Measurements from ENCODE around the gene PRAME.

The PRAME gene

GRCh38 chr22:22579869-22580604, 21.0 kb upstream of the PRAME start:
- no peak for DNase-seq (ENCODE audit: low spot score)

GRCh38 chr22:22578702-22579424, 19.8 kb upstream of the PRAME start:
- DNase-seq (ENCODE audit: low spot score) = no peak

GRCh38 chr22:22576989-22577427, 17.9 kb upstream of the PRAME start:
- DNase-seq (ENCODE audit: low spot score) = no peak

- DNase-seq (ENCODE audit: low spot score) = no peak
Observed at GRCh38 chr22:22576244-22576988, 17.4 kb upstream of the PRAME start.

GRCh38 chr22:22574361-22574760, 15.3 kb upstream of the PRAME start:
- DNase-seq (ENCODE audit: low spot score) = no peak

- no peak for DNase-seq (ENCODE audit: low spot score)
Observed at GRCh38 chr22:22573047-22573889, 14.2 kb upstream of the PRAME start.

GRCh38 chr22:22571862-22572261, 12.8 kb upstream of the PRAME start:
- no peak for DNase-seq (ENCODE audit: low spot score)

- no peak for DNase-seq (ENCODE audit: low spot score)
Observed at GRCh38 chr22:22571429-22571828, 12.4 kb upstream of the PRAME start.

GRCh38 chr22:22569218-22569617, 10.2 kb upstream of the PRAME start:
- DNase-seq (ENCODE audit: low spot score) = no peak

- no peak for DNase-seq (ENCODE audit: low spot score)
Observed at GRCh38 chr22:22565981-22566380, 6.9 kb upstream of the PRAME start.

- DNase-seq (ENCODE audit: low spot score) = no peak
Observed at GRCh38 chr22:22558071-22558971, 744 bp downstream of the PRAME start.

- DNase-seq (ENCODE audit: low spot score) = no peak
Observed at GRCh38 chr22:22556995-22557925, 1.8 kb downstream of the PRAME start.

- no peak for DNase-seq (ENCODE audit: low spot score)
Observed at GRCh38 chr22:22556578-22556977, 2.5 kb downstream of the PRAME start.

- DNase-seq (ENCODE audit: low spot score) = no peak
Observed at GRCh38 chr22:22555596-22555995, 3.5 kb downstream of the PRAME start.

- DNase-seq (ENCODE audit: low spot score) = no peak
Observed at GRCh38 chr22:22554587-22555284, 4.3 kb downstream of the PRAME start.

GRCh38 chr22:22553735-22554586, 5.1 kb downstream of the PRAME start:
- no peak for DNase-seq (ENCODE audit: low spot score)

- DNase-seq (ENCODE audit: low spot score) = no peak
Observed at GRCh38 chr22:22553141-22553540, 5.9 kb downstream of the PRAME start.

GRCh38 chr22:22552630-22553029, 6.4 kb downstream of the PRAME start:
- no peak for DNase-seq (ENCODE audit: low spot score)
